Right renal cortex interstitium (tissue), 3 donors: Measurements from ENCODE around the gene MUC4. TPM values are rescaled to one million over a fixed set of nuclear protein-coding genes. Genes with fewer than 3 reads are reported as not detected.

ENCODE experiments used
- DNase-seq, 3 donors: peaks; one replicate each; pipeline ENCODE4 v3.0.0-alpha.2; 2013; ENCODE audit warnings: low read depth in 3 of 3, low spot score in 2 of 3
- polyA plus RNA-seq, 3 donors: library from polyadenylated mRNA; unstranded; fragments of 120-200 nt; gene quantifications; one replicate each; pipeline ENCODE4 v1.2.1, GENCODE V29; 2013; ENCODE audit not compliant: insufficient read length in 3 of 3

The MUC4 gene, protein sequence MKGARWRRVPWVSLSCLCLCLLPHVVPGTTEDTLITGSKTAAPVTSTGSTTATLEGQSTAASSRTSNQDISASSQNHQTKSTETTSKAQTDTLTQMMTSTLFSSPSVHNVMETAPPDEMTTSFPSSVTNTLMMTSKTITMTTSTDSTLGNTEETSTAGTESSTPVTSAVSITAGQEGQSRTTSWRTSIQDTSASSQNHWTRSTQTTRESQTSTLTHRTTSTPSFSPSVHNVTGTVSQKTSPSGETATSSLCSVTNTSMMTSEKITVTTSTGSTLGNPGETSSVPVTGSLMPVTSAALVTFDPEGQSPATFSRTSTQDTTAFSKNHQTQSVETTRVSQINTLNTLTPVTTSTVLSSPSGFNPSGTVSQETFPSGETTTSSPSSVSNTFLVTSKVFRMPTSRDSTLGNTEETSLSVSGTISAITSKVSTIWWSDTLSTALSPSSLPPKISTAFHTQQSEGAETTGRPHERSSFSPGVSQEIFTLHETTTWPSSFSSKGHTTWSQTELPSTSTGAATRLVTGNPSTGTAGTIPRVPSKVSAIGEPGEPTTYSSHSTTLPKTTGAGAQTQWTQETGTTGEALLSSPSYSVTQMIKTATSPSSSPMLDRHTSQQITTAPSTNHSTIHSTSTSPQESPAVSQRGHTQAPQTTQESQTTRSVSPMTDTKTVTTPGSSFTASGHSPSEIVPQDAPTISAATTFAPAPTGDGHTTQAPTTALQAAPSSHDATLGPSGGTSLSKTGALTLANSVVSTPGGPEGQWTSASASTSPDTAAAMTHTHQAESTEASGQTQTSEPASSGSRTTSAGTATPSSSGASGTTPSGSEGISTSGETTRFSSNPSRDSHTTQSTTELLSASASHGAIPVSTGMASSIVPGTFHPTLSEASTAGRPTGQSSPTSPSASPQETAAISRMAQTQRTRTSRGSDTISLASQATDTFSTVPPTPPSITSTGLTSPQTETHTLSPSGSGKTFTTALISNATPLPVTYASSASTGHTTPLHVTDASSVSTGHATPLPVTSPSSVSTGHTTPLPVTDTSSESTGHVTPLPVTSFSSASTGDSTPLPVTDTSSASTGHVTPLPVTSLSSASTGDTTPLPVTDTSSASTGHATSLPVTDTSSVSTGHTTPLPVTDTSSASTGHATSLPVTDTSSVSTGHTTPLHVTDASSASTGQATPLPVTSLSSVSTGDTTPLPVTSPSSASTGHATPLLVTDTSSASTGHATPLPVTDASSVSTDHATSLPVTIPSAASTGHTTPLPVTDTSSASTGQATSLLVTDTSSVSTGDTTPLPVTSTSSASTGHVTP (N-terminal part only)
- polyA plus RNA-seq: under 1 TPM; 0.83 to 0.97 (median 0.87) TPM

DNA sequence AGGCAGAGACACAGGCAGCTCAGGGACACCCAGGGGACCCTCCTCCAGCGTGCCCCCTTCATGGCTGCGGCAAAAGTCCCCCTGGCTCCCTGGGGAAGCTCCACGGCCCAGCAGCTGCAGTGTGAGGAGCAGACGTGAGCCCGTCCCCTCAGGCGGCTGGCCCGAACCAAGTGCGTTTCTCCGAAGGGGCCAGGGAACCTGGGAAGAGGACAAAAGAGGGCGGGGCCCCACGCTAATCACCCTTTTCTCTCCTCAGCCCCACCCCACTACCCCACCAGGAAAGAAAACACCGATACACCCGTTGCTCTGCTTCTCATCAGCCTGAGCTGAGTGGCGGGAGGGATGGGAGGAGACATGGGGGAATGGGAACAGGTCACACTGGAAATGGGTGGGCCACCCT lies at the start of gene MUC4:
TSS of gene MUC4 (minus strand) at position 174 of the 400 bp plus-strand sequence. CDS start at position 62, 112 bp downstream.
- DNase-seq: no peak

DNA sequence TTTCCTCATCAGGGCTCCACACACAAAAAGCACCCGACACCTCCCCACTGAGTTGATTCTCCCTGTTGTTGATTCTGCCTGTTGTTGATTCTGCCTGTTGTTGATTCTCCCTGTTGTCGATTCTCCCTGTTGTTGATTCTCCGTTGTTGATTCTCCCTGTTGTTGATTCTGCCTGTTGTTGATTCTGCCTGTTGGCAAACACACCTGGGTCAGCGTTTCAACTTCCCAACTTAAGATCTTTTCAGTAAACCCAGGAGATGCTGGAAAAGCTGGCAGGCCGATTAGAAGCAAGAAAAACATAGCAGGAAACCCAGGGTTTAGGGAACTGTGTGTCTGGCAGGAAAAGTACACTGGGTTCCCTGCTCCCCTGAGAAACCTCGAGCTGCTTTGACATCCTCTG lies 48.7 kb upstream of the MUC4 start:
- no peak for DNase-seq

DNA sequence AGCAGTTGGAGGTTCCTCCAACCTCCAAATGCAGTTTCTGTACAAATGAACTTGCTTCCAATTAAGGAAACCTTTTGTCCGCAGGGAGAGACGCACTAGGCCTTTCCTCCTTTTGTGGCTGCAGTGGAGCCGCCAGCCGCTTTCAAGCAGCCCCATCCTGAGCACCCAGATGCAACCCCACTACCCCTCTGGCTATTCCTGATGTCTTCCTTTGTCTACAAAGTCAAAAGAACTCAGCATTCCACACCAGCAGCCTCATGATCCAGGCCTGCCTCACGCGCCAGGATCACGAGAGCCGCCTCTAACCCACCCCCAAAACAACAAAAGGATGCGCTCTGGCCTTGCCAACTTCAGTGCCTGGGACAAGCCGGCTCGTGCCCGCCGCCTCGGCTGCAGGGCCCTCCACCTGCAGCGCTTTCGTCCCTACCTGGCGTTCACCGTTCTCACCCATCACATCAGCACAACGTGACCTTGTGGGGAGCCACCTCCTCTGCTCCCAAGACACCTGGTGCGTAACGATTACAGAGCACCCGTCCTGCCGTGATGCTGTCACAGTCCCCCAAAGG lies 48.2 kb upstream of the MUC4 start:
- DNase-seq: no peak

DNA sequence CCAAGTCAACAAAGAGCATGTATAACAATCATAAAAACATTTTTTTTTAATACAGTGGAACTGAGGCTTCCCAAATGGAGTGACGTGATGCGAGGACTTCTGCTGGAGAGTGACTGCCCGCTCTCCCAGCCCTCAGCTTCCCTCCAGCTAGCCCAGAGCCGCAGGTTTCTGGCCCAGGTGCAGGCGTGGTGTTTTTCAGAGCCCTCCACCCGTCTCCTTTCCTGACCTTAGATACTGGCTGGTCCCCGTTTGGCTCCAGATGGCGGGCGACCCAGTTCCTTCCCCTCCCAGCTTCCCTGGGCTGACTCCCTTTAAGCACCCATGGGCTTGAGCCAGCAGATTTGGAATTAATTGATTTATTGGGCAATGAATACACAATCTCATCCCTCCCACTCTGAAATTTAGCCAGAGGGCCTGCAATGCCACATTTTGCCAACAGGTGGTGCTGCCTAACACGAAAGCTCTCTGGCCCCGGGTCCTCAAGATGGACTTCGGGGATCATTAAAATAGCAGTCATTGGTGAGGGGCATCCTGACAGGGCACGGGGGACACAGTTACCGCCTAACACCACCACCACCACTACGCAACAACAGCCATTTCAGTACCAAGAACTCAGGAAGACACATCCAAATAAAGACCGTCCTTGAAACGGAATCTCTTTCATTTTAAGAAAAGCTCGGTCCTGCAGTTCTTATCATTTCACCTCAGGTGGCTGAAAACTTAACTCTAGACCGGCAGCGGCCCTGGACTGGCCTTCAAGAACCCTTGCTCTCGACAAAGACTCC lies 47.5 kb upstream of the MUC4 start:
- DNase-seq: peak in 1 of 3 donors; percentile 45

DNA sequence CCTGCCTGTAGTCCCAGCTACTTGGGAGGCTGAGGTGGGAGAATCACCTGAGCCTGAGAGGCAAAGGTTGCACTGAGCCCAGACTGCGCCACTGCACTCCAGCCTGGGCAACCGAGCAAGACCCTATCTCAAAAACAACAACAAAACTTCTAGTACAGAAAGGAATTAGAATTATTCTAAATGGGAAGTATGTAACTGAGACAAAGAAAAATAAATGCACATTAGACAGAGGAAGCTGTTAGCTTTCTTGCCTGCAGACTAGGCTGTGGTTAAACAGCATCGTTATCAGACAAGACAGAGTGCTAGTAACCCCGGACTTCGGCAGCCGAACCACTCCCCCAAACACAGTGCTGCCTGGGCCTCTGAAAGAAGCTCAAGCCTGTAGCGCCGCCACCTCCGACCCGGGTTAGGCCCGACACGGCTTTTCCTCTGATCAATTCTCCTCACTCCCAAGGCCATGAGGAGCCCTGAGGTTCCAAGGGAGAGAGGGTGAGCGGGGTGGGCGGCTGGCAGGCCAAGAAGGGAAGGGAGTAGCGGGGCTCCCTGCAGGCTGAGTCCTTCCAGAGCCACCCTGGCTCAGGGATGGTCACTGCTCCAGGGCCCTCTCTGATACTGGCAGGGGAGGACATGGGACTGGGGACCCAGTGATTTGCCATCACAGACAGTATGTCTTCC lies 44.8 kb upstream of the MUC4 start:
- DNase-seq: no peak

DNA sequence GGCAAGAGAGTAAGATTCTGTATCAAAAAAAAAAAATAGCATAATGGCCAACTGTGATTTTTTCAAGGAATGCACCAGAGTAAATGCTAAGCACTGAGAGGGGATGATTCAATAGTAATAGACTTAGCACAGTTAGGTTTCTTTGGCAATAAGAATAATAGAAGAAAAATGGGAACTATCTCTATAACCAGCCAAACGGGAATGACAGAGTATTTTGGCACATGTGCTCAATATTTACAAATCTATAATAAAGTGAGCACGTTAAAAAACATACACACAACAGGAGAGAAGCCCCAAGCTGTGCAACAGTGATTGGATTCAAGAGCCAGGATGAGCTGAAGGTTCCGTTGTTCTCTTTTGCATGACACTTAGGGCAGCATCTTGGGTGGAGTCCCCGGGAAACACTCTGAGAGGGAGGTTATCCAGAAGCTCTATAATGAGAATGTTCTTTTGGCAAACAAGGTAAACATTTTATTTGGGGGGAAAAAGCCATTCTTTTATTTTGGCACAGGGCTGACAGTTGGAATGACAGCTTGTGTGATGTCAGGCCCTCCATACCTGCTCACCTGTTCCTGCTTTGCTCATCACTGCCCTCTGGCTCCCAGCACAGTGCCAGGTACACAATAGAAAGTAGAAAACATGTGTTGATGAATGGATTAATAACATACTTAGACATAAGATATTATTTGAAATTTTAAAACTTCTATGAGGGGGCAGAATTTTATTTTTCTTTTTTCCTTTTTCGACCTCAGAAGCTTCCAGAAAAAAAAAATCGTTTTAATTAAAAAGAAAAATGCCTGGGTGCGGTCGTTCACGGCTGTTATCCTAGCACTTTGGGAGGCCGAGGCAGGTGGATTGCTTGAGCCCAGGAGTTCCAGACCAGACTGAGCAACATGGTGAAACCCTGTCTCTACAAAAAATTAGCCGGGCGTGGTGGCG lies 44.0 kb upstream of the MUC4 start:
- no peak for DNase-seq

DNA sequence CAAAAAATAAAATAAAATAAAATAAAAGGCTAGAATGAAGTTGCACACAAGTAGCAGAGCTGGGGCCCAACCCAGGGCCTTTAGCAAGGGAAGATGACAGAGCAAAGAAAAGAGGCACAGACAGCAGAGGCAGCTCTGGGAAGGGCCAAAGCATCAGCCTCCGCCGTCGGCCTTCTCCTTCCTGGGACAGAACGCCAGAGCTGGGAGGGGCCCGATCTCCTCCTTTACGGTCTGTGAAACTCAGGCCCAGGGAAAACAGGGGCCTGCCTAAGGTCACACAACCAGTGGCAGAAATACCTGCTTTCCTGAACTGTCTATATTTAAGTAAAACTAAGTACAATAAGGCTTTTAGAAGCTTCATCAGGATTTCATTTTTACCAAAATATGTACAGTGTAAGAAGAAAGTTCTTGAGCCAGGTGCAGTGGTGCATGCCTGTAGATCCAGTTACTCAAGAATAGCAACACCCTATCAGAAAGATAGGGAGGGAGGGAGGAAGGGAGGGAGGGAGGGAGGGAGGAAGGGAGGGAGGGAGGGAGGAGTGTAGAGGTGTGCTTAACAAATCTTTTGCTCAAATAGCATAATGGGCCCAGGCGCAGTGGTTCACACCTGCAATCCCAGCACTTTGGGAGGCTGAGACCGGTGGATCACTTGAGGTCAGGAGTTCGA lies 43.0 kb upstream of the MUC4 start:
- no peak for DNase-seq

DNA sequence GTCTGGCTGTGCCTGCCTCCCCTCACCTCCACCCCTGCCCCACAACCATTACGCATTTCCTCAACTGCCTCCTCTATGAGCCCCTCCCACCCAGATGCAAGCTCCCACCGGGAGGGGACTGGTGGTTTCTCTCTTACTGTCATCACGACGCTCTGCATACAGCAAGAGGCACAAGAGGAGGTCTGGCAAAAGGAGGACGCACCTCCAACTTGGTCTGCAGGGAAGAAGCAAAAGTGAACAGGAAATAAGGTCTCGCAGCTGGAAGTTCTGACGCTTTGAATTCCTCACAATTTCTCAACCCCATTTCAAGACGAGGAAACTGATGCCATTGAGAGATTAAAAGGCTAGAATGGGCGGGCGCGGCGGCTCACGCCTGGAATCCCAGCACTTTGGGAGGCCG lies 42.3 kb upstream of the MUC4 start:
- DNase-seq: no peak

DNA sequence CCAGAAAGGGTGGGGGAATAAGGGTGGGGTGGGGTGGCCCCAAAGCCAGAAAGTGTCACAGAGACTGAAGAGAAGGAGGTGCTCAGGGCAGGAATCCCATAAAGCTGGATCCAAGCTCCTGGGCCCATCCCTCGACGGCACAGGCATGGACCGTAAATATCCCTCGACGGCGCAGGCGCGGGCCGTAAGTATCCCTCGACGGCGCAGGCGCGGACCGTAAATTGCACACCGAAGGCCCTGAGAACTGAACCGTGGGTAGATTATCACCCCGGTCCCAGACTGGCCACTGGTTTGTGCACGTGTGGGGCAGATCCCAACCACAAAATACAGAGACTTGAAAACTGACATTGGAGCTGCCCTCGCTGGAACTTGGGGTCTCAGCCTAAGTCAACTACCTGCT lies 41.3 kb upstream of the MUC4 start:
- DNase-seq: no peak

DNA sequence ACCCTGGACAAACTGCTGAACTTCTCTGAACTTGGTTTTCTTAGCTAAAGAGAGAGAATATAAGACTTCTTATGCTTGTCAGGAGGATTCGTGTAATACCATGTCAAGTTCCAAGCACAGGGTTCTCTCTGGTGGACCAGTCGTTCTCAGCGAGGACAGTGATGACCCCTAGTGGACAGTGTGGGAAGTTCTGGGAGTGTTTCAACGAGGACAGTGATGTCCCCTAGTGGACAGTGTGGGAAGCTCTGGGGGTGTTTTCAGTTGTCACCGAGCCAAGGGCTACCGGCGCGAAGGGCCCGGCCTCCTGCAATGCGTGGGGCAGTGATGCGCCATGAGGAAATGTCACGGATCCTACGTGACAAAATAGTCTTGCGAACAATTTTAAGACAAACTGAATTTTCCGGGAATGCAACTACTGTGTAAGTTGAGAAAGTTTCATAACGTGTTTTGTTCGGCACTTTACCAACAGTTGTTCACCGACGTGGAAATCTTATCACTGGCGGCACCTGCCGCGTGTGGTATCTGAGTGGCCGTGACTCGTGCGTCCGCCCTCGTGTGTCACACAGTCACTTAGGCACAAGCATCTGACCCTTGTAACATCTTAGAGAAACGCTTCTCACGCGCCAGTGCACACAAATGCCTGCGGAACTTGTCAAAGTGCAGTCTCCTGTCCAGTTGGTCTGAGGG lies 39.3 kb upstream of the MUC4 start:
- DNase-seq: peak; percentile 85 to 89 (median 87)

DNA sequence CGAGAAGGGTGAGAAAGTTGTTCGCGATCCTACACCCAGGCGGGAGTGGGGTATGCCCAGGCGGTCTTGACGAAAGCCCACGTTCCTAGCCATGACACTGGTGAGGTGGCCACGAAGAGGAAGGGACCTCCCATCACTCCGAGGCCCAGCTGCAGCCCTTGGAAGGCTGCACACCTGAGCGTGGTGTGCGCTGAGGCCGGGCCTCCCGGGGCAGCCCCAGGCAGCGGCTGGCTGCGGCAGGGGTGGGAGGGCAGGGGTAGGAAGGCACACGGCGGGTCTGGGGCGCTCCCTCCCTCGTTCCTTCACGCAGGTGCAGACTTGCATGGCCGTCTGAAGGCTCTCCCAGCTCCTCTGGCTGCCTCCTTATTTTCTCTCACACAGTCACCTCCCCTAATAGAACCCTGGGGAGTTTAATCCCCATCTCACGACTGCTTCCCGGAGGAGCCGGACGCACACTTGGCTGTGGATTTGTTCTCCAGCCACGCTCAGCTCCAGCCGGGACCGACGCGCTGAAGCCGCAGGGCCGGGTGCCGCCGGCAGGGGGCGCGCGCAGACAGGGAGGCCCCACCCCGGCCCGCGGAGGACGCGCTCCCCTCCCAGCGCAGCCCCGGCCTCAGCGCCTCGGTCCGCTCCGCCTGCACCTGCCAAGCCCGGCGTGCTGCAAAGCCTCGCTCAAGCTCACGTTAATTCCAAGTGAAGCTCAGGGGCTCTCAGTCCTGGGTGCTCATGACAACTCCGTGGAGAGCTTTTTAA lies 37.8 kb upstream of the MUC4 start:
- no peak for DNase-seq

DNA sequence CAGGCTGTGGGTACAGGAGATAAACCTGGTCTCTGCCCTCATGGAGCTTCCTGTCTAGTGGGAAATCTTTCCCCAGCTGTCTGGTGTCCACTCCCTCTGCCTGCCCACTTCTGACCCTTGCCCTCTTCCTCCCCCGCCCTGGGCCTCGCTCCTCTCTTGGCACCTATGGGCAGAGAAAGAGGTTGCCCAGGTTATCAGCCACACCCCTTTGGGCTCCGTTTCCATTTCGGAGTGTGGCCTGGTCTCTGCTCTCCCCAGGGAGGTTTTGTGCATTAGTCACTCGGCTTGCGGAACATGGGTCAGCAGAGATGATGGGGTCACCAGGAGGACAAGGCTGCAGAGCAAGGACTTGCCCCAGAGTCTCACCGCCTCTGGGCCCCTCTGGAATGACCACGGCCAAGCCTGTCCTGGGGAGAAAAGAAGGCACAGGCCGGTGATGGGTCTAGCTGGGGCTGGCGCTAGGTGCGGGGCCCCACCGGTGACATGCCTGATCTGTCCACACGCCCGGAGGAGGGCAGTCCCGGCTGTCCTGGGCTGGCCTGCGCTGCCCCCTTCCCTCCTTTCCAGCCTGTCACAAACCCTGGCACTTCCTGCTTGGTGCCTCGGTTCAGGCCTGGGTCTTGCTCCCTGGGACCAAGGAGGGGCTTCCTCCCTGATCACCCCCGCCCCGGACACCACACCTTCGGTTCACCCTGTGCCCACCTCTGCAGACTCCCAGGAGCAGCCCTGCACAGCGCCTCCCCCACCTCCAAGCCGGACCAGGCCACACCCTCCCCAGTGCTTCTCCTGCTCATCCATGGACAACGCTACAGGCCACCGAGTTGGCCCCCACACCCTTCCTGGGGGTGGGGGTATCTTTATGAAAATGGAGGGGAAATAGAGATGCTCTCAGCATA lies 35.6 kb upstream of the MUC4 start:
- DNase-seq: no peak

DNA sequence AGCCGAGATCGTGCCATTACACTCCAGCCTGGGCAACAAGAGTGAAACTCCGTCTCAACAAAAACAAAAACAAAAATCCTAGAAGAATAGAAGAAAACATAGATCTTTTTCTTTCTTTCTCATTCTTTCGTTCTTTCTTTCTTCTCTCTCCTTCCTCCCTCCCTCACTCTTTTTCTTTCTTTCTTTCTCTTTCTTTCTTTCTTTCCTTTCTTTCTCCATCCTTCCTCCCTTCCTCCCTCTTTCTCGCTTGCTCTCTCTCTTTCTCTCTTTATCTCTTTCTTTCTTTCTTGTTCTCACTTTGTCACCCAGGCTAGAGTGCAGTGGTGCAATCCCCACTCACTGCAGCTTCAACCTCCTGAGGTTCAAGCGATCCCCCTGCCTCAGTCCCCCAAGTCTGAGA lies 33.8 kb upstream of the MUC4 start:
- no peak for DNase-seq

DNA sequence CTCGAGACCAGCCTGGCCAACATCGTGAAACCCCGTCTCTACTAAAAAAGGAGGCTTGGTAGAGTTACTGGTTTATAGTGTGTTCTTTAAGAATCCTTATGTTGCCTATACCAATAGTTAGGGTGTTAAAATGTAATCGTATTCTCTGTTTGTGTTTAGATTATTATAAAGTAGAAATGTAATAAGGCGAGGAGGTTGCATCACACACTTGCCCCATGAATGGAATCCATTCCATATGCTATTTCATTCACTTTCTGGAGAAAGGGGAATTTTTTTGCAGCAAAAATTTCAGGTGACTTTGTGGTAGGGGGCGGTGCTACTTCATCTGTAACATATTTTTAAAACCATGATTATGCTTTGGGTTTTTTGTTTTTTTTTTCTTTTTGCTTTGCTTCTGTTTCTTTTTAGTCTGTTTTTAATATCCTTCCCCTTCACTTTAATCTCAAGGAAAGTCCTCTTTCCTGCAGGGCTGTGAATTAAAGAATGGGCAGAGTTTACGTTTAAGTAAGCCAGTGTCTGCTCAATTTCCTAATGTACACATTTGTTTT lies 33.0 kb upstream of the MUC4 start:
- no peak for DNase-seq
